Endothelial cell of umbilical vein (primary cell): ENCODE measurements around the gene KAT2B.

Experiments
- CTCF ChIP-seq, 2 donors: IDR thresholded peaks; 1 replicate in 1 of 2; 2 replicates in 1 of 2; pipeline ENCODE4 v1.5.1; 2011; ENCODE audit warnings: low read length in 2 of 2, mild to moderate bottlenecking in 2 of 2, moderate library complexity in 2 of 2, control low read depth in 1 of 2, inconsistent platforms in 1 of 2, low read depth in 1 of 2; ENCODE audit not compliant: insufficient read depth in 1 of 2; ENCODE audit errors: extremely low read depth in 1 of 2
- EZH2 ChIP-seq: IDR thresholded peaks from 2 replicates; pipeline ENCODE4 v1.6.1; 2012; ENCODE audit warnings: borderline replicate concordance, low read depth, mild to moderate bottlenecking, moderate library complexity, low read length, inconsistent platforms; ENCODE audit not compliant: severe bottlenecking
- POLR2AphosphoS5 ChIP-seq: IDR thresholded peaks from 2 replicates; pipeline ENCODE4 v1.6.1; 2012; ENCODE audit warnings: low read depth, mild to moderate bottlenecking, control low read depth, low read length, moderate library complexity; ENCODE audit not compliant: insufficient read depth

GRCh38 chr3:20055842-20056241 is 15.6 kb downstream of the KAT2B start:
- TF ChIP-seq POLR2AphosphoS5 (no peak), CTCF (IDR thresholded peaks at IDR 0.05; ENCODE audit: extremely low read depth in 1 of 2, insufficient read depth in 1 of 2, low read depth in 1 of 2, low read length in 2 of 2) (no peak), EZH2 (no peak)
